ENCODE measurements around the gene SPAG16.

Gene SPAG16

GRCh38 chr2:213914510-213914909 lies 630.2 kb downstream of the SPAG16 start:
- Histone ChIP-seq H3K9me3 (ENCODE audit: control insufficient read depth, insufficient read depth, low read depth, low read length) (no peaks in the 10 kb centered on the region), H3K4me1 (ENCODE audit: control insufficient read depth, insufficient read depth, low read length) (no peaks in the 10 kb centered on the region), H3K36me3 (ENCODE audit: control insufficient read depth in 2 of 2, insufficient read depth in 1 of 2, low read length in 2 of 2) (no peaks in the 10 kb centered on the region), H3K4me3 (ENCODE audit: low read depth, low read length) (no peak overlapping the region), H3K27ac (ENCODE audit: extremely low read depth, low read depth, low read length) (no peak overlapping the region)
- TF ChIP-seq ZNF707 (tag by site-specific recombination; IDR thresholded peaks at IDR 0.05): no peak
- no peak for TF ChIP-seq PRDM10 (tag by site-specific recombination; IDR thresholded peaks at IDR 0.05)
- no peak for TF ChIP-seq ZNF623 (tag by site-specific recombination; IDR thresholded peaks at IDR 0.05)
- no peak for TF ChIP-seq ZNF704 (tag by site-specific recombination; IDR thresholded peaks at IDR 0.05)
- no peak for TF ChIP-seq SCRT1 (tag by site-specific recombination; IDR thresholded peaks at IDR 0.05; ENCODE audit: borderline replicate concordance)
- TF ChIP-seq KLF1 (tag by site-specific recombination; IDR thresholded peaks at IDR 0.05): no peak
- TF ChIP-seq ZNF354C (tag by site-specific recombination; IDR thresholded peaks at IDR 0.05; ENCODE audit: borderline replicate concordance, low read depth): no peak
- TF ChIP-seq ZSCAN30 (tag by site-specific recombination; IDR thresholded peaks at IDR 0.05): no peak
- no peak for TF ChIP-seq ZNF214 (tag by site-specific recombination; IDR thresholded peaks at IDR 0.05; ENCODE audit: borderline replicate concordance)
- no peak for TF ChIP-seq KLF7 (tag by site-specific recombination; IDR thresholded peaks at IDR 0.05; ENCODE audit: borderline replicate concordance)
- no peak for TF ChIP-seq ZSCAN4 (tag by site-specific recombination; IDR thresholded peaks at IDR 0.05)
- no peak for TF ChIP-seq PRDM4 (tag by site-specific recombination; IDR thresholded peaks at IDR 0.05)
- no peak for TF ChIP-seq GLI2 (tag by site-specific recombination; IDR thresholded peaks at IDR 0.05; ENCODE audit: borderline replicate concordance, low read depth)
- TF ChIP-seq ZNF426 (tag by site-specific recombination; IDR thresholded peaks at IDR 0.05): no peak
- no peak for TF ChIP-seq ZNF16 (tag by site-specific recombination; IDR thresholded peaks at IDR 0.05; ENCODE audit: low read depth)
- no peak for TF ChIP-seq ZNF701 (tag by site-specific recombination; IDR thresholded peaks at IDR 0.05)
- TF ChIP-seq ZNF398 (tag by site-specific recombination; IDR thresholded peaks at IDR 0.05): no peak
- TF ChIP-seq ZNF311 (tag by site-specific recombination; IDR thresholded peaks at IDR 0.05; ENCODE audit: borderline replicate concordance): no peak
- CTCF ChIA-PET: no interaction called here
- POLR2A ChIA-PET: no interaction called here
